Osteocyte (in vitro differentiated cells): ENCODE measurements around the gene PLXNA2. TPM values are rescaled to one million over a fixed set of nuclear protein-coding genes. Genes with fewer than 3 reads are reported as not detected.

Experiments
- DNase-seq: peaks from one replicate; pipeline ENCODE4 v3.0.0; 2021; ENCODE audit warnings: mixed read lengths; ENCODE audit not compliant: unreplicated experiment; ENCODE audit errors: extremely low spot score
- H3K27ac Mint-ChIP-seq: one replicate; pipeline ENCODE4 v1.8.0; 2021; ENCODE audit warnings: mild to moderate bottlenecking, mixed read lengths; ENCODE audit not compliant: unreplicated experiment
- H3K27me3 Mint-ChIP-seq: one replicate; pipeline ENCODE4 v1.8.0; 2021; ENCODE audit warnings: mixed read lengths; ENCODE audit not compliant: unreplicated experiment
- H3K36me3 Mint-ChIP-seq: one replicate; pipeline ENCODE4 v1.8.0; 2021; ENCODE audit warnings: mixed read lengths; ENCODE audit not compliant: unreplicated experiment
- H3K4me1 Mint-ChIP-seq: one replicate; pipeline ENCODE4 v1.8.0; 2021; ENCODE audit warnings: mixed read lengths; ENCODE audit not compliant: unreplicated experiment
- H3K4me3 Mint-ChIP-seq: one replicate; pipeline ENCODE4 v1.8.0; 2021; ENCODE audit warnings: mild to moderate bottlenecking, moderate library complexity, mixed read lengths; ENCODE audit not compliant: unreplicated experiment
- H3K9me3 Mint-ChIP-seq: one replicate; pipeline ENCODE4 v1.8.0; 2021; ENCODE audit warnings: mixed read lengths; ENCODE audit not compliant: unreplicated experiment
- CTCF ChIP-seq: fragments of 200-600 bp; sonication (generic); IDR thresholded peaks from 2 replicates; pipeline ENCODE4 v1.5.0; 2021; ENCODE audit warnings: antibody characterized with exemption, mild to moderate bottlenecking, moderate library complexity
- total RNA-seq: library from RNA; stranded (reverse); gene quantifications from 2 replicates; pipeline ENCODE4 v1.2.1, GENCODE V29; 2021

PLXNA2 gene
- total RNA-seq, 1 donor from 2014 or later = 19.5 TPM

GRCh38 chr1:208068407-208068806 is 175.8 kb downstream of the PLXNA2 start:
- H3K27ac Mint-ChIP-seq = no peak overlapping the region

GRCh38 chr1:208066583-208066982 is 177.6 kb downstream of the PLXNA2 start:
- Mint-ChIP-seq H3K4me1 (peaks cover 5% of the 10 kb centered on the region), H3K4me3 (no peak overlapping the region), H3K27me3 (no peaks in the 10 kb centered on the region), H3K9me3 (no peaks in the 10 kb centered on the region), H3K36me3 (peaks cover 12% of the 10 kb centered on the region), H3K27ac (no peak overlapping the region)
- DNase-seq = no peak
- no peak for TF ChIP-seq CTCF

More at GRCh38 chr1:208068407-208068806, 175.8 kb downstream of the PLXNA2 start:
- peaks cover 5% of the 10 kb centered on the region for H3K4me1 Mint-ChIP-seq
- H3K36me3 Mint-ChIP-seq = peaks cover 12% of the 10 kb centered on the region
- no peaks in the 10 kb centered on the region for H3K9me3 Mint-ChIP-seq
- no peak for TF ChIP-seq CTCF
- no peaks in the 10 kb centered on the region for H3K27me3 Mint-ChIP-seq
- no peak for DNase-seq
- H3K4me3 Mint-ChIP-seq = no peak overlapping the region

- no peaks in the 10 kb centered on the region for H3K27me3 Mint-ChIP-seq
- DNase-seq = no peak
Observed at GRCh38 chr1:208065862-208066261, 178.3 kb downstream of the PLXNA2 start.

GRCh38 chr1:208061632-208062031 is 182.6 kb downstream of the PLXNA2 start:
- H3K9me3 Mint-ChIP-seq = no peaks in the 10 kb centered on the region
- H3K4me1 Mint-ChIP-seq = peaks cover 21% of the 10 kb centered on the region
- H3K27me3 Mint-ChIP-seq = no peaks in the 10 kb centered on the region
- no peak overlapping the region for H3K27ac Mint-ChIP-seq
- H3K4me3 Mint-ChIP-seq = no peak overlapping the region
- DNase-seq = no peak
- peaks cover 2% of the 10 kb centered on the region for H3K36me3 Mint-ChIP-seq
- TF ChIP-seq CTCF = no peak

More at GRCh38 chr1:208065862-208066261, 178.3 kb downstream of the PLXNA2 start:
- peaks cover 13% of the 10 kb centered on the region for H3K36me3 Mint-ChIP-seq
- no peak overlapping the region for H3K27ac Mint-ChIP-seq
- H3K4me3 Mint-ChIP-seq = no peak overlapping the region
- H3K4me1 Mint-ChIP-seq = peaks cover 5% of the 10 kb centered on the region
- no peaks in the 10 kb centered on the region for H3K9me3 Mint-ChIP-seq
- TF ChIP-seq CTCF = no peak

- H3K36me3 Mint-ChIP-seq = peaks cover 2% of the 10 kb centered on the region
- no peak overlapping the region for H3K27ac Mint-ChIP-seq
- no peaks in the 10 kb centered on the region for H3K27me3 Mint-ChIP-seq
- no peak for DNase-seq
- peaks cover 21% of the 10 kb centered on the region for H3K4me1 Mint-ChIP-seq
- H3K4me3 Mint-ChIP-seq = no peak overlapping the region
- no peak for TF ChIP-seq CTCF
- H3K9me3 Mint-ChIP-seq = no peaks in the 10 kb centered on the region
Observed at GRCh38 chr1:208061118-208061517, 183.1 kb downstream of the PLXNA2 start.
